ENCODE data around the gene ATXN3L.
"Not testable (repeated sequence)": the region's sequence is repeated elsewhere in the genome, so short reads cannot be mapped to it uniquely, and the experiment has no call there.

Gene ATXN3L

DNA sequence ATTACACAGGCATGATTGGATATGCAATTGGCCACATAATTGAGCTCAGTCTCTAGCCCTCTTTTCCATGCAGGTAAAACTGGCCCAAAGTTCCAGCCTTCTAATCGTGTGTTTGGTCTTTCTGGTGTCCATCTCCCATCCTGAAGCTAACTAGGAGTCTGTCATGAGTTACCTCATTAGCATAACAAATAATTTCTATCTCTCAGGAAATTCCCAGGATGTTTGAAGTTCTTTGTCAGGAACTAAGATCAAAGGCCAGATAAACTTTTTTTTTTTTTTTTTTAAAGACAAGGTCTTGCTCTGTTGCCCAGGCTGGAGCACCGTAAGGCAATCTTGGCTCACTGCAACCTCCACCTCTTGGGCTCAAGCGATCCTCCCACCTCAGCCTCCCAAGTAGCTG, 15.8 kb downstream of the ATXN3L start:
- no peak for DNase-seq

GRCh38 chrX:13303248-13303647, 16.6 kb downstream of the ATXN3L start:
- DNase-seq = not testable (repeated sequence)

- no peak for DNase-seq
Observed at GRCh38 chrX:13298836-13299235, 21.0 kb downstream of the ATXN3L start.

DNA sequence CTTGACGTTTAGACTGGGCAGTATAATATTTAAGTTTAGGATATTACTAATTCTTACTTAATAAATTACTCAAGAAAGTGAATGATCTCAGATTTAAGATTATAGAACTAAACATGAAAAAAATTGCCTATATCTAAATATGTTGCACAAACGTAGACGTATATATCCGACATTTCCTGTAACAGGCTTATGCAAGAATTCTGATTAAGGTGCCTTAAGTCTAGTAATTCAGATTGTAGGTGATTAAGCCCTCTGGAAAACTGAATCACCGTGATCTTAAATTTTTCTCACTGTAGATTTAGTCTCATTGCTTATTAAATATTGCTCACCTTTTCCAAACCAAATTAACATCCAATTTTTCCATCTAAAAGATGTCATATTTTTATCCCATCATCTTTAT, 24.0 kb downstream of the ATXN3L start:
- DNase-seq = no peak

DNA sequence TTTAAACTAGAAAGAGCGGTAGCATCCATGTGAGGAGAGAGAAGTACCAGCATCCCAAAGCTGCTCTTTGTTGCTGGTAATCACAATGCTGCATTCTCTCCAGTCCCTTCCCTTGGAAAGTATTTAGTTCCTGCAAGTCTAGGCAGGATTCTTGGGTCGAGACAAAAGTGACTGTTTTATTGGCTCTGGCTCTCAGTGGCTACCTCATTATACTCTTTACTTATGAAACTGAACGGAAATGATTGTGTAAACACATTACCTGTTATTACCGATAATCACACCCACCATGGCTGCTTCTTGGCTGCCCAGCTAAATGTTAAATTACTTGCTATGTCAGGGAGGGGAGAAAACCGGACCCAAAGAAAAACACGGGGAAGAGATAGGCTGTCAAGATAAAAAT, 26.2 kb downstream of the ATXN3L start:
- no peak for DNase-seq

DNA sequence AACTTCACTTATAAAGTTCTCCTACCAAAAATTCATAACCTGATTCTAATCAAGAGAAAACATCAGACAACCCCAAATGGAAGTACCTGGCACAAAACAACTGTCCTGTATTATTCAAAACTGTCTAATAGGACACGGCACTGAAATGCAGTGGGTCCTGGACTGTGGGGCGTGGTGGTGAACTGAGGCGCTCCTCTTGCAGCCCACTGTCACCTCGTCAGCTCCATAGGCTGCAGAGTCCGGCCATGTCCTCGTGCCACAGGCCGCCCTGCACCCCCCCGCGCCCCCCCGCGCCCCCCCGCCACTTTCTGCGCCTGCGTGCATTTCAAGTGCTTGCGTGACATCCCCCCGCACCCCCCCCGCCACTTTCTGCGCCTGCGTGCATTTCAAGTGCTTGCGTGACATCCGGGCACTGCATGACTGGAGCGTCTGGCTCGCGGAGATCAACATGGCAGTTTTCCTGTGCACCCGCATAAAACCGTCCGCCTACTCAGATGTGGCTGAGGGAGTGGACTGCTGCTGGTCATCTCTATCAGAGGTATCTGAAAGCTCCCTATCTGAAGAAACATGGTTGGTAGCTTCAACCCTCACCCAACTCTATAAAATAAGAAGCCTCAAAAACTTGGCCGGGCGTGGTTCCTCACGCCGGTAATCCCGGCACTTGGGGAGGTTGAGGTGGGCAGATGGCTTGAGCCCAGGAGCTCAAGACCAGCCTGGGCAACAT, 28.8 kb downstream of the ATXN3L start:
- no peak for DNase-seq

DNA sequence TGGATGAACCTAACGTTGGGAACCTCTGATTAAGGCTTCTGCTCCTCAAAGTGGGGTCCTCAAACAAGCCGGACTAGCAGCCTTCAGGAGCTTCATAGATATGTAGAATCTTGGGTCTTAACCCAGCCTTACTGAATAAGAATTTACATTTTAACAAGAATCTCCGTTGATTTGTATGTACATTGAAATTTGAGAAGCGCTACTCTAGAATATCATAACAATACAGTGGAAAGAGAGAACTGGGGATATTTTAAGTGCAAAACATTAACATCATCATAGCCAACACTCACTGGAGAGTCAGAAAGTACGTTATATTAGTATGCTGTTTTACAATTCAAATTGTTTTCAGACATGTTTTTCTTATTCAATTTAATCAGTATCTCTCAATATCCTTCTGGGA, 31.2 kb downstream of the ATXN3L start:
- no peak for DNase-seq

GRCh38 chrX:13287816-13288215, 32.0 kb downstream of the ATXN3L start:
- DNase-seq = peak; percentile 53

DNA sequence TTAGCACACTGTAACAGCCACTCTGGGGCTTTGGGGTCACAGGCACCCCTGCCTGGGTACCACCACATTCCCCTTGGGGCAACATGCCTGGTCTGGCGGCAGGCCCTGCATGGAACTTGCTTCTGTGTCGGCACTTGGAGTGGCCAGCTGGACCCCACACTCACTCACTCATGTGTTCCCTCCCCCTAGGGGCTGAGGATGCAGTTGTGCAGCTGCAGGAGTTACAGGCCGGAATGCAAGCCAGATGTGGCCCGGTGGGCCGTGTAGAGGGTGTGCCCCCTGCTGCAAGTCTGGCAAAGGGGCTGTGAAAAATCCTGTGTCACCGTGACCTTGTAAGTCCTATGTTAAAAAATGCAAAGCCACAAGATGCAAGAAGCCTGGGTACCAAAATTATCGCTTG, 34.2 kb downstream of the ATXN3L start:
- DNase-seq = no peak

DNA sequence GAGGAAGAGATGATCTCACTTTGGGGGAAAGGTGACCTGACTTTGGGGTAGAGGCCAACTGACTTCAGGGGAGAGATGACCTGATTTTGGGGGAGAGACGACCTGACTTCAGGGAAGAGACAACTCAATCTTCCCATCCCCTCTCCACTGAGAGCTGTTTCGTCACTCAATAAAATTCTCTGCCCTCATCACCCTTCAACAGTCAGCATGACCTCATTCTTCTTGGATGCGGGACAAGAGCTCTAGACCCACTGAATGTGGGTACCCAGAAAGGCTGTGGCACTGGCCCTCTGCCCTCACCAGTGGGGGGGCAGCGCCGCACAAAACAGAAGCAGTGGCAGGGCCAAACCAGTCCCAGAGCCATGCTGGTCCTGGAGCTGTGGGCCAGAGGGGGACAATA, 34.6 kb downstream of the ATXN3L start:
- DNase-seq = no peak

DNA sequence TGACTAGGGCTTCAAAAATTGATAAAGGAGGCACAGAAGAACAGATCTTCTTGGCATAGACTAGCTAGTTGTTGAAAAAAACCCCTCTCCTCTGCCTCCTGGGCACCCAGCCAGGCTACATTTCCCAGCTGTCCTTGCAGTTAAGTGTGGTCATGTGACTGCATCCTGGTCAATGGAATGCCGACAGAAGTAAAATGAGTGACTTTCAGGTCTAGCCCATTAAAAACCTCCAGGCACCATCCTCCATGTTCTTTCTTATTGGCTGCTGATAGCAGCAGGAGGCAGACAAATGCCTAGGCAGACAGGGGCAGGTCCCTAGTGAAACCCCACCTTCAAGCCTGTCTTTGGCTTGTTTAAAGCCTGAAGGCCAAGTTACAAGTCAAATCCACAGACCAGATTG, 35.3 kb downstream of the ATXN3L start:
- DNase-seq = no peak

- DNase-seq = peak; percentile 49
Observed at GRCh38 chrX:13283950-13284546, 35.8 kb downstream of the ATXN3L start.

DNA sequence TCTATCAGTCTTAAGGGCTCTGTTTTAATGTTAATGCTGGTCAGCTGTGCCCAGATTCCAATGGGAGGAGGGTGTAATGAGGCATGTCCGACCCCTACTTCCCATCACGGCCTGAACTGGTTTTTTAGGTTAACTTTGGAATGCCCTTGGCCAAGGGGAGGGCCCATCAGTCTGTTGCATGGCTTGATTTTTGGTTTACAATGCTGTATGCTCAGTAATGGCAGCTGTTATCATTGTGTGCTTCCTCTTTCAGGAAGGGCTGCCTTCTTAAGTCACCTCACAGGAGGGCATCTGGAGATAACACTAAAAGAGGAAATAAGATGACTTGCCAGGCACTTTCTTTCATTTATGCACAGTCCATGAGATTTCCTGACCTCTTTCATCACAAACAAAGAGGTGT, 36.3 kb downstream of the ATXN3L start:
- no peak for DNase-seq

GRCh38 chrX:13281289-13281688, 38.6 kb downstream of the ATXN3L start:
- no peak for DNase-seq

- no peak for DNase-seq
Observed at GRCh38 chrX:13279279-13280018, 40.4 kb downstream of the ATXN3L start.

DNA sequence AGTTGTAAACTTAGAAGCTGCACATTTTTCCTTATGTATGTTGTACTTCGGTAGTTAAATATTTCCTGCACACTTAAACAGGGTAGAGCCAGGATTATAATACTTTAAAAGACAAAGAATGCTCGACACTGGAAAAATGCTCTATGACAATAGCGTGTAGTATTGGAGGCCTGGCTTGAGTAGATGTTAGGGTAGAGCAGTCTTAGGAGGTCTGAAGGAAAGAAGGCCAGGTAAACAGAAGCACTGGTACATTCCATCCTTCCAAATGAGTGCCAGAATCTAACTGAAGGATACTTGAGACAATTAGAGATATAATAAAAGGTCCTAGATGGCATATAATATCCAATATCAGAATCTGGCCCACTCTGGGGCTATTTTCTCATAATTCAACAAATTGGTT, 42.3 kb downstream of the ATXN3L start:
- no peak for DNase-seq

- no peak for DNase-seq
Observed at GRCh38 chrX:13276991-13277390, 42.9 kb downstream of the ATXN3L start.

- no peak for DNase-seq
Observed at GRCh38 chrX:13275031-13275430, 44.8 kb downstream of the ATXN3L start.

DNA sequence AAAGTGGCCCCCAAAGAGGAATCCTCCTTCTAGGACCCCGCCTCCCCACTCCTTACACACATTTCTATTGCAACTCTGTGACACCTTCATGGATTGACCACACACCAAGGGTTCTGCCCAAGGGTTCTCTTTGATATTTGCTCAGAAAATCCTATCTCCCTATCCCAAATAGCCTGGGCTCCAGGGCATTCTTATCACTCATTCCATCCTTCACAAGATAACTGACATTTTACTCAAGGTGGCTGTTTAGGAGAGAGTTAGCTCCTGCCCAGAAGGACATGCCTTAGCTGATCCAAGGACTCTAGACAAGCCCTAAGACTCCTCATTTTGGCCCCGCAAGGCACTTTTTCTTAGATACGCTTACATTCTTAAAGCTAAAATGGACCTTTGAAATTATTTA, 47.4 kb downstream of the ATXN3L start:
- no peak for DNase-seq

DNA sequence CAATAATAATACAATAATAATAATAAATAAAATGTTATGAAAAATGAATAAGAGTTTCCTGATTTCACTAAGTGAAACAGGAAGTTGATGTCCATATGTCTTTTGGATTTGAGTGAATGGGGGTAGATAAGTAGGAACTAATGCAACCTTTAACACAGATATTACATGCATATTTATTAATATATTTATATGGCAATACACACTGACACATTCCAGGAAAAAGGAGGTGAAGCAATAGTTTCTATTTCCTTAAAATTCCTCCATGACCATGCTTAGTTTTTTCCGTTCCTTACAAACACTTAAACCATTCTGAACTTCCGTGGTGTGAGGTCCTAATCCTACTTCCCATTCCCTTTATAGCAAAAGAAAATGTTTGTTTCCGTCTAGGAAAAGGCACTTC, 48.3 kb downstream of the ATXN3L start:
- no peak for DNase-seq

- DNase-seq = no peak
Observed at GRCh38 chrX:13270360-13270759, 49.5 kb downstream of the ATXN3L start.

GRCh38 chrX:13268874-13269273, 51.0 kb downstream of the ATXN3L start:
- no peak for DNase-seq
